NAMALWA (cell line): Measurements from ENCODE around the gene HYAL3.

Experiments
- DNase-seq: peaks from one replicate; pipeline ENCODE4 v3.0.0-alpha.2; 2015; ENCODE audit warnings: low spot score

The HYAL3 gene

DNA sequence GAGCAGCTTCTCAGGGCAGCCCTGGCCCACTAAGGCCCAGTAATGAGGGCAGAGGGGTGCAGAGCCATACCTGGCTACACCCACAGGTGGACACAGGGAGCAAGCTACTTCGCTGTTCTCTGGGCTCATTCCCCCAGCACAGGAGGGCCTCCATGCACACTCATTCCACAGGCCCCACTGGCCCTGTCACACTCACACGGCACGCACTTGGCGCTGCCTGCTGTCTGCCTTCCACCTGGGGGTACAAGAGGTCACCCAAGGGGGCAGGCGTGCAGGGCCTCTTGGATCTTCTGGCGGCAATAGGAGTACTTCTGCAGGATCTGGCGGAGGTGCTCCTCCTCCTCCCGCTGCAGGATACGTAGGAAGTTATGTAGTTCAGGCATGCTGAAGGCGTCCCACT is 31.1 kb upstream of the HYAL3 start:
- no peak for DNase-seq

DNA sequence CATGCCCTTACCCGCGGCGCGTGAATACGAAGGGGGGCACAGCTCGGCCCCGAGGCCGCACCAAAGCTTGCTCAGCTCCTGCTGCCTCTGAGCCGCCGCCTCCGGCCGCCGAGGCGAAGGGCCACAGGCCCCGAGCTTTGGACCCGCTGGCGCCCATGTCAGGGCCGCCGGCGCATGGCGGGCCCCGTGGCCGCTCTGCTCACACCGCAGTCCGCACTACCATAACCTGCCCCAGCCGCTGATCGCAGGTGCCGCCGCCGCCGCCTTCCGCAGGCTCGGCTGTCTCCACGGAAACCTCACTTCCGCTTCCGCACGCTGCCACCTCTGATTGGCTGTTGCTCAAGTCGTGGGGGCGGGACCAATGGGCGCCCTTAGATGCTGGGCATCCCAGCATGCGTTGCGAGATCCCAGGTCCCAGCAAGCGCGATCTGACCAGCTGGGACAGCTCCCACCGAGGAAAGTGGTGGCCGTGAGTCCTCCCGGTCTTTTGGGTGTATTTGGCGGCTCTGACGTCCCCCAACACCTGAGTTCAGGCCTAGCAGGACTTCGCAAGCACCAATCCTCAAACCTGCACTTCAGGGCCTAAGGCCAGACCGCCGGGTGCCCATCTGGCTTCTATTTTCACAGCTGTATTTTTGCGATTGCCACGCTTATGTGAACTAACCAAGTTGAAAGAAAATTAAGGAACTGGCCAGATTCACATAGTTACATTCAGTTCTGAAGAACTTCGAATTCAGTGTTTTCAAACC is 28.9 kb upstream of the HYAL3 start, which contains the start of gene TUSC2:
Gene TUSC2, minus strand, starts transcription at position 281 of the 749 bp plus-strand sequence. Its CDS starts 124 bp downstream, at position 157.
- peak; percentile 93 for DNase-seq

GRCh38 chr3:50327129-50327528 is 27.9 kb upstream of the HYAL3 start:
- no peak for DNase-seq

DNA sequence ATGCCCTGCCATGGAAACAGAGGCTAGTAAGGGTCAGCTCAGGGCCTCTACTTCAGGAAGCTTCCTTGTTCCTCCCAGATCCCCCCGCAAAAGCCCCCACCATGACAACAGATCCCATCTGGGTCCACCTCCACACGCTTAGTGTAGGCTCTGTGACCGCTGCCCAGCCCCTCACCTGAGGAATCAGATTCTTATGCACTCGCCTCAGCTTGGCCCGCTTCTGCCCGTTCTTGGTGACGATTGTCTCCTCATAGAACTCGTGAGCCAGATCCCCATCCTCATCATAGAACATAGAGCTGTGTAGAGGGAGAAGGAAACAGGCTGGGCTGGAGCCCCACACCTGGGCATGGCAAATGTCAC is 27.0 kb upstream of the HYAL3 start:
- DNase-seq: no peak

DNA sequence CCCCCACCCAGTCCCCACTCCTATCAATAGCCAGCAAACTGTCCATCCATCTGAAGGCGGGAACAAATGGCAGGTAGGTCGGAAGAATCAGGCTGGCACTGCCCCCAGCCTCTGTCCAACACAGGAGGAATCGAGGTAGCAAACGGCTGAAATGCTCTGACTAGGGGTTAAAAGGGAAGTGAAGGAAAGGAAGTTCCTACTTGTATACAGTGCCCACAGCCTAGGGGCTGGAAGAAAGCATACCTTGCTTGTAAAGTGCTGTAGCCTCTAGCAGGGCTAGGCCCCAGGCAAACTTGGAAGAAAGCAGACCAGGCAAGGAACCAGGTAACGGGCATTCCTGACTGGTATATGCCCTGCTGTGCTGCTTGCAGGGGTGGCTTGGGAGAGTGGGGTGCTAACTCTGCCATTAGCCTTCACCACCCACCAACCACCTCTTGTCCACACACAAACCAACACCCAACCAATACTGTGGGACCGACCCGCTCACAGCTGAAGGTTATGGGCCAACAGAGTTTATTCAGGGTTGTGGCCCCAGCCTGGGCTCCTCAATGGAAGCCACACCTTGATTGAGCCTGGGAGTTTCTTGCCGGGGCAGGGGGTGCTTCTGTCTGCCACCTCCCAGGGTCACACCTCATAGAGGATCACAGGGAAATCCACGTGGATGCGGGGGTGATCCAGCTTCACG is 26.4 kb upstream of the HYAL3 start:
- DNase-seq: no peak

DNA sequence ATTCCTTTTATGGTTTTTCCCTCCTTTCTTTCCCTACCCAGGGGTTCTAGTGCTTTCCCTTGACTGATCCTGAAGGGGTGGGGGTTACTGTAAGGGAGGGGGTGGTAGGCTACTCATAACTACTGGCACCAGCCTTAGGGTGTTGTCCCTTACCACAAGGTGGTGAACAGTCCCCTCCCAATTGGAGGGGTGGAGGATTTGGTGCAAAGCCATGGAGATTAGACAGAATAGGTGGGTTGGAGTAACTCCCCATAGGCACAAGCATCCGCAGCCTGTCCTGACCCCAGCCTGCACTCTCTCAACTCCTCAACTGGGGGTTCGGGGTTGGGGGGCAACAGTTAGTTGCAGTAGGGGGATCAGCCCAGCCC is 25.9 kb upstream of the HYAL3 start:
- no peak for DNase-seq

GRCh38 chr3:50324351-50325112 is 25.3 kb upstream of the HYAL3 start:
- peak; percentile 74 for DNase-seq

GRCh38 chr3:50323614-50324199 is 24.5 kb upstream of the HYAL3 start:
- no peak for DNase-seq

- DNase-seq: no peak
These were observed 23.9 kb upstream of the HYAL3 start for GRCh38 chr3:50323092-50323600.

GRCh38 chr3:50322386-50323091 is 23.3 kb upstream of the HYAL3 start, which contains the start of gene HYAL2:
TSS of gene HYAL2 (minus strand) at chr3:50322745. CDS start at chr3:50320489, 2,256 bp downstream.
- no peak for DNase-seq

DNA sequence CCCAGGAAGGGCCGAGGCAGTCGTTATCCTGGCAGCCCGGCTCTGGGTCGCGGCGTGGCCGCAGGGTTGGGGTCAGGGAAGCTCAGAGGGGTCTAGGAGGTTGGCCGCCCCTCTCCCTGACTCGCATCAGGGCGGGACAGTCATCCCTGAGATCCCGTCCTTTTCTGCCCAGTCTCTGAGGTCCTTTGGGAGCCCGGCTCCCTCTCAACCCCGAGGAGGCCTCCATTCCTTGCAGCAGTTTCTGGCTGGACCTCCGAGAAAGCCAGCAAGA is 22.8 kb upstream of the HYAL3 start:
- no peak for DNase-seq

DNA sequence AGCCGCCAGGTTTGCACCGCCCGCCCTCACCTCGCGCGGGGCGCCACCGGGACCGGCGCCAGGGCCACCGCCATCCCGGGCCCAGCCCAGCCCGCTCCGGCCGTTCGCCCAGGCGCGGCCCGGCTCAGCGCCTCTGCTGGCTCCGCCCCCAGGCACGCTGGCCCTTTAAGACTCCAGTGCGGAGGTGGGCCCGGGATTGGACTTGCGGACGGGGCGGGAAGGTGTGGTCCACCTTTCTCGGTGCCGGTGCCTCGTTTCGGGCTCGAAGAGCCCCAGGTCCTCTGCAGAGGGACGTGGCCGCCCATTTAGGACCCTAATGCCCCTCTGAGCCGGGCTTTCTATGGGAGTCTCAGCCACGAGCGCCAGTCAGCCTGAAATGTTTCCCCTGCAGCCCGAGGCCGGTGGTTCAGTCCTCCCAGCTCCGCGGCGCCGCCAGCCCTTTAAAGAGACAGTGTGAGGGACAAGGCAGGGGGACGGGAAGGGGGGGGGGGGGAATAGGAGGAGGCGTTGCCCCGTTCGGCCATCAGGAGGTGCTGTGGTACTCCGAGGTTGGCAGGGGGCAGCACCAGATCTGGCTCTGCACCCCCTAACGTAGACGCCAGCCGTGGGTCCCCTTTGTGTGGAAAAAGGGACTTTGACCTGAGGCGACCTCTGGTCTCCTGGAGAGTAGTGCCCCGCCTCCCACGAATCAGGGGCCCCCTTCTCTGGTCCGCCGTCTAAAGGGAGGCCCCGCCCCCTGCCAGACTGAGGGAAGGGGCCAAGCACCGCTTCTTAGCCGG is 22.3 kb upstream of the HYAL3 start:
- peak; percentile 77 for DNase-seq

DNA sequence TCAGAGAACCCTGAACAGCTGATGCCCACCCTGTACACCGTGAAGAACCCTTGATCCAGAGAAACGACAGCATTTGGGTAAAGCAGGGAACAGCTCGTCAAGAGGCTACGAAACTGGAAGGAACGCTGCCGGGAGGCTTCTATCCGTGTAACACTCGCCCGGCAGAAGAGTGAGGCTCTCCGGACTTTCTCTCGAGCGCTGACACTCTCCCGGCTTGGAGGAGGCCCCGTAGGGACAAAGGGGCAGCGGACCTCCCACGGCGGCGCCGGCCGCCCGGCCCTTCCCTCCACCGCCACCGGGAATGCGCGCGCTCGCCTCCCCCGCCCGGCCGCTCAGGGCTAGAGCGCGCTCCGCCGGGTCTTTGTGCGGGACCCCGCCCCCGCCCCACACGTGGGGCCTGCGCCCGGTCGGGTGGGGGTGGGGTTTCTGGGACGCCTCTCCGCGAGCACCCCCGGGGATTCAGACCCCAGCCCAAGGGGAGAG is 21.7 kb upstream of the HYAL3 start:
- DNase-seq: peak; percentile 35

- DNase-seq: no peak
These were observed 20.9 kb upstream of the HYAL3 start for GRCh38 chr3:50319894-50320625.

GRCh38 chr3:50319181-50319893 is 20.1 kb upstream of the HYAL3 start:
- DNase-seq: no peak

- no peak for DNase-seq
These were observed 19.4 kb upstream of the HYAL3 start for GRCh38 chr3:50318615-50319014.

DNA sequence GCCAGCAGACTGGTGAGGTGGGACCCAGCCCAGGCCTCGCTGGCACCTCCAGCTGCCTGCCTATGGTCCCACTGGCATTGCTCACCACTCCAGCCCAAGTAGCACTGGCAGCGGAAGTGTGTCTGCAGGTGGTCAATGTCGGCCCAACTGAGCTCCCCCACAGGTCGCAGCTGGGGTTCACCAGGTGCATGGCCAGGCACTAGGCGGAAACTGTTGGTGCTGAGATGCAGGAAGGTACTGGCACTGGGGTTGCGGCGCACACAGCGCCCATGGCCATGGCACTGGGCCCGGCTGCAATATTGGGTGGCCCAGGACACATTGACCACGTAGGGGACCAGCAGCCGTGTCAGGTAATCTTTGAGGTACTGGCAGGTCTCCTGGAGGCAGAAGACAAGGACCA is 19.0 kb upstream of the HYAL3 start:
- no peak for DNase-seq

- DNase-seq: no peak
These were observed 18.1 kb upstream of the HYAL3 start for GRCh38 chr3:50317300-50317699.

GRCh38 chr3:50316657-50317242 is 17.5 kb upstream of the HYAL3 start:
- peak; percentile 28 for DNase-seq
